ENCODE results near the gene PHF23.
A peak's percentile ranks its signal among the peaks of the same experiment; 100 is the strongest.

Gene PHF23

DNA sequence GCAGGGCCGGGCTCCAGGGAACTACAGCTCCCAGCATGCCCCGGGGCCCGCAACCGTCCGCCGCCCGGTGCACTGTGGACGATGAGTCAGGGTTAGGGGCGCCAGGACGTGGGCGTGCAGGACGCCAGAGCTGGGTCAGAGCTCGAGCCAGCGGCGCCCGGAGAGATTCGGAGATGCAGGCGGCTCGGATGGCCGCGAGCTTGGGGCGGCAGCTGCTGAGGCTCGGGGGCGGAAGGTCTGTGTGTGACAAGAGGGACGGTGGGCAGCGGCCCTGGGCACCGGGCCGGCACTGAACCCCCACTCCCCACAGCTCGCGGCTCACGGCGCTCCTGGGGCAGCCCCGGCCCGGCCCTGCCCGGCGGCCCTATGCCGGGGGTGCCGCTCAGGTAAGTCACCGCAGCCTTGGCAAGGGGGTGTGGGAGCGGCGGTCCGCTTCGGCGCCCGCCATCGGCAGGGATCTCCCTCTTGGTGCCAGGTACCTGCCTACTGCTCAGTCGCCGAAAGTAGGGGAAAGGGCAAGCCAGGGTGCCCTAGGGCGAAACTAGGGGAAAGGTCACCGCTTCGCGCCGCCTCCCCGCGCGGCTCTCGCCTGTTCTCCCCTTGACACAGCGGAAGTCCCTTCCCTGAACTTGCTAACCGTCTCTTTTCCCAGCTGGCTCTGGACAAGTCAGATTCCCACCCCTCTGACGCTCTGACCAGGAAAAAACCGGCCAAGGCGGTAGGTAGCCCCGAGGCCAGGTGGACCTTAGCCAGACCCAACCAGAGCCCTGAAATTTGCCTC is 19.3 kb downstream of the PHF23 start, which contains the start of the genes ACADVL and DLG4:
TSS of gene ACADVL (plus strand) at position 127 of the 781 bp plus-strand sequence. CDS start at position 174, 47 bp downstream.
TSS of gene DLG4 (minus strand) at position 25 of the 781 bp plus-strand sequence.
- DNase-seq = peak; percentile 71

DNA sequence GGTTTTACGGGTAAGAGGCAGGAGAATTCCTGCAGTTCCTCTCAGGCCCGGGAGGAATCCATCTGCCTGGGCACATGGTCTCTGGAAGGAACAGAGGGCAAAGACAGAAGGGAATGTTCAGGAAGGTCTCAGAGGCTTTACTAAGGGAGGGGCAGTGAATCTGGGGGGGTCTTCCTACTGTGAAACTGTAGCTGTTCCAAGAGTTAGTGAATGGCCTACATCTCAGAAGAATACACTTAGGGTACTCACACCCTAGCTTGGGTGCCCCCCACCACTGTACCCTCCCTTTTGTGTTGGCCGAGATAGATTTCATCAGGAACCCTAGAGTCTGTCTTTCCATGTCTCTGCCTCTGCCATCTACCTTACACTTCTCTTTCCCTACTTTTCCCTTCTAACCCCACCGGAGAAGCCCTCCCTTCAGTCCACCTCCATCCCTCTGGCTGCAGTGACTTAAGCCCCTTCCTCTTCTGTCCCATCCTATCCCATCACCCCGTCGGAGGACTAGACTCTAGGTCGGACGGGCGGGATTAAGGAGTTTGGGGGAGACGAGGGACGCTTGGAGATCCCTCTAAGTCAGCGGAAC is 19.9 kb downstream of the PHF23 start:
- DNase-seq = no peak

DNA sequence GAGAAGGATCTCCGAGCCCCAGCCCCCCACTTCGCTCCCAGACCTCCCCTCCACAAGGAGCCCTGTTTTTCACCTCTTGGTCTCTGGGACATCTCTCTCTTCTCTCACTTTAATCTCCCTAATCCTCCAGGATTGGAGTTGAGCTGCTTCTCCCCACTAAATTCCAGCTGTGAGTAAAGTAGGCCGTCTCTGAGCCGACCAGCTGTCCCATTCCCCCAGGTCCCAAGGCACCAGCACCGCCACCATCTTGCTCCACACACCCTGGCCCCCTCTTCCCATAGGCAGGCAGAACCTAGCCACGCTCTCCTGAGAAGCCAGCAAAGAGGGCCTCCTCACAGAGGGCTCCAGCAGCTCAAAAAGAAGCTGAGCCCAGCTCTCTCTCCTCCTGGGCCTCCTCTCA is 20.5 kb downstream of the PHF23 start:
- no peak for DNase-seq

DNA sequence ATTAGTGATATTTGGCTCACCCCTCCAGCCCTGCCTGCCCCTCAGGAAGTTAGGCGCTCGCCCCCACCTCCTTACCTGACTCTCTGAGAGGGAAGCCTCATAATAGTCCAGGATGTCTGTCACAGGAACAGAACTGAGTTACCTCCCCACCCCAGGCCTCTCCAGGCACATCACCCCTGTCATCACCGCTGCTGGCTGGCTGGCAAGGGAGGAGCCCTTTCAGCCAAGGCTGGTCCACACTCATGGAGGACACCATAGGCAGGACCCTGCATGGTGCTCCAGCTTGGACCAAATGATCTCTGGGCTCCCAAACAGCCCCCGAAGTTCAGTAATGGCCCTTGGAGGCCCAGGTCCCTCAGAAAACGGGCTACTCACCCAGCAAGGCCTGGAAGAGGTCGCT is 21.1 kb downstream of the PHF23 start:
- no peak for DNase-seq

DNA sequence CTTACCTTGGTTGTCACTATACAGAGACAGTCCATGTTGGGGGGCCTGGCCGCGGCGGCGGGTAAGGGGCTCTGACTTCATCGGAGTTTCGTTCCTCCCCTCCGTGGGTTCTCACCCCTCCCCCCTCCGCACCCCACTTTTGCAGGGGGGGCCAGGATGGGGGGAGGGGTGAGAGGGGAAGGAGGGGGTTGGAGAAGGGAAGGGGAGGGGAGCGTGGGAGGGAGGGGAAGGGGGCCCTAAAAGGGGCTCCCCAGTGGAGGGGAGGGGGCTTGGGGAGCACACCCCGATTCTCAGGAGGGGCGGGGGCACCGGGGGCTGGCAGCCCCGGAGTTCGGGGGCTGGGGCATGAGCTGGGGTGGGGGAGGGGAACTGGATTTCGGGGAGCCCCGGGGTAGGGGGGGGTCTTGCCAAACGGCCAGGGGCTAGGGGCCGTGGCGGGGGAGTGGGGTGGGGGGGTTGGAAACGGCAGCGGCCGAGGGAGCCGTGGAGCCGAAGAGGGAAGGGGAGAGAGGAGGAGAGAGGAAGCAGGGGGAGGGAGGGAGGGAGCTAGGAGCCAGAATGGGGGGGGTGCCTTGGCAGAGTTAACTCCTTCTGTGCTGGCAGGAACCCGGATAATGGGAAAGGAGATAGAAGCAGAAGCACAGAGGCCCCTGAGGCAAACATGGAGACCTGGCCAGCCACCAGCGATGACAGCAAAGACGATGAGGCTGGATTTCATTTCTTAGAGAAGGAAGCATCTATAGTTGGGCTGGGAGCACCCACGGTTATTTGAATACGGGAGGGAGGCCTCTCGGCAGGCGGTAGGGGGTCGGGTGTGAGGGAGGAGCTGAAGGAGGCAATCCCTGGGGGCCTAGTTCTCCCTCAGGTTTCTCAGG is 21.9 kb downstream of the PHF23 start:
- DNase-seq = no peak

DNA sequence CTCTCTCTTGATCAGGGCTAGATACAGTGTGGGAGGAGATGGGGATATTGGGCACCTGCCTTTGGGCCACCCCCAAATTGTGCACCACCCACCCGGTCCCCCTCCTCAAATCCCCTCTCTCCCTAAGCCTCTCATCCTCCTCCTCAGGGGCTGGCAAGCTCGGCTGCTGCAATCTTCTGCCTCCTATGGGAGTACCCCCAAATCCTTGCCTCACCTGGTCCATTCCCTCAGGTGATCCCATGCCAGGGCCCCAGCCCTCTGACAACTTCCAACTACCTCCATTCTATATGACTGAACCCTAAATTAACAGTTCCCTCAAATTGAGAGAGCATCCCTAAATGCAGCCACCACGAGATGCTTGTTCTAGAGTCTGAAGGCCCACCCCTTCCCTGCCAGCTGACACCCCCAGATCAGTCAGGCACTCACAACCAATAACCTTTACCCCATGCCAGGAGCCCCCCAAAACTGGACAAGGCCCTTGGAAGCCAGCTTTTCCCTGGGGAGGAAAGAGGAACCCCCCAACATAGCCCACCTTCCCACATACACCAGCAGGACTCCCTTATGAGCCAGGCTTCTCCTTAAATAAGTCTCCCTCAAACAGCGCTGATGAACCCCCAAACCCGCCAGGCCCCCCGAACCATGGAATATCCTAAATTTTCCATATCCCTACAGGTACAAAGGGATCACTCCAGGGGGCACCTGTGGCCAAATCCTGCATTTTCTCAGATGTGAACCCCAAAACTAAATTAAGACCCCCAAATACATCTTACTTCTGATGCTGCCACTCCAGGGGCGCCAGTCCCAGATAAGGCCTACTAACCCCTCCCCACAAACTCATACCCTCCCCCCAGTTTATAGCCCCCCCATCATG is 22.8 kb downstream of the PHF23 start:
- no peak for DNase-seq

DNA sequence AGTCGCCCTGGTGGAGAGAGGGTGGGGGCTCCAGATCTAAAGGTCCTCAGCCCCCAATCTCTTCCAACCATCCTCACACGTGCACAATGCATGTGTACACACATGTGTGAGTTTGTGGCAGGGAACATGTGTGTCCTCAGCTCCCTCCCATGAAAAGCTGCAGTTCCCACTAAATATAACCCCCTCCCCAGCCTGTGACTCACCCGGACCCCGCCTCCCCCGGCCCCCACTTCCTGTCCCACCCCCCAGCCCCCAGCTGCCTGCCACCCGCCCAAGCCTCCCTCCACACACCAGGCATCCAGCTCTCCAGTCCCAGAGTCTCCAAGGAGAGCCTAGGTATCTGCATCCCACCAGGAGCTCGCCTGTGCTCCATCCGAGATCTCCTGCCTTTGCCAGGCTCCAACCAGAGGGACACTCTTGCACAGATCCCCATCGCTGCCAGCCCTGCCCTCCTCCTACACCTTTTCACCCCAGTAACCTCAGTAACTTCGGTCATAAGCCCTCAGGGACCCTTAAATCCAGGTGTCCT is 23.5 kb downstream of the PHF23 start:
- no peak for DNase-seq

DNA sequence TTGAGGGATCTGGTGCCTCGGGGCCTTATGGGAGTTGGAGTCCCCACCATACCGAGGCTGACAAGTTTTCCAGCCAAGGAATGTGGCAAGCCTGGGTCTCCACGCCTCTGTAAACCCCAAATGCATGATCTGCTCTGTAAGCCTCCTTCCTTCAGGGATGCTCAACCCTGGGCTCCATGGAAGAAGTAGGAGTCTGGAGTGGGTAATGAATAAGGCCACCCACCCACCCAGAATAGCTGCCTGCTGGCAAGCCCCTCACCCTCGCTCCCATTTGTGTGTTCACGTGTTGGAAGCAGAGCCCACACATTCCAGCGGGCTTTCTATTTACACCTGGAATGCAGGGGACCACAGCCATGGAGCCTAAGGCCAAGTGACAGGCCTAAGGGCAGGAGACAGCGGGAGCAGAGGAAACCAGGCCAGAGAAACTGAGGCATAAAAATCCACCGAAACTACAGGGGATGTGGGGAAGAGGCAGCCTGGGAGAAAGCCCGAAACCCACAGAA is 24.1 kb downstream of the PHF23 start:
- no peak for DNase-seq

DNA sequence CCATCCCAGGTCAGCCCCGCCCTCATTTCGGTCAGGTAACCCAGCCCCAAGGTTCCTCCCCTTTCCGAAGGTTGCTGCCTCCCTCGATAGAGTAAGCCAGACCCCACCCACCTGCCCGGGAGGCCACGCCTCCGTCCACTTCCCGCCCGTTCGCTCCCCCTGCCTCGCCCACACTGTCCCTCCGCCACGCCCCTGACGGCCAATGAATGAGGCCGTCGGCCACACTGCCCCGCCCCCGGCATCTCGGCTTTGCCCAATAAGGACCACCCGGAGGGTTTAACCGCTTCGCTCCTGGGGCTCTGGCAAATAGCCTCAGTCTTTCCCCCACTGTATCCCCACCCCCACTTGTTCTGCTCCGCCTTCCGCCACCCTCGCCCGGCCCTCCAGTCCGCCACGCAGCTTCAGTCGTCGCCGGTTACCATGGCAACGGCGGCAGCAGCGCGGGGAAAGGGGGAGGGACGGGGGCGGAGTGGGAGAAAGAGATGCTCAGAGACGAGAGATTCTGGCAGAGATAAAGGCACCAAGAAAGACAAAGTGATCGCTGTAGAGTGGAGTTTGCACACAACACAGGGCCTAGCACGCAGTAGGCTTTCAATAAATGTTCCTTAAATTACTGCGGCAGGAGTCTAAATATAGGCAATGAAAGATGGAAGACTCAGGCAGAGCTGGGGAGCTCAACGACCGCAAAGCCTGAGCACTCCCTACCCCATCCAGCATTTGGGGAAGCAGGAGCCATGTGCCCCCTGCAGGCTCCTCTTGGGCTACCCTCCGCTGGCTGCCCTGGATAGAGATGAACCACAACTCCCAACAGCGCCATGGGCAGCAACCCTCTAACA is 24.7 kb downstream of the PHF23 start:
- DNase-seq = peak; percentile 95

DNA sequence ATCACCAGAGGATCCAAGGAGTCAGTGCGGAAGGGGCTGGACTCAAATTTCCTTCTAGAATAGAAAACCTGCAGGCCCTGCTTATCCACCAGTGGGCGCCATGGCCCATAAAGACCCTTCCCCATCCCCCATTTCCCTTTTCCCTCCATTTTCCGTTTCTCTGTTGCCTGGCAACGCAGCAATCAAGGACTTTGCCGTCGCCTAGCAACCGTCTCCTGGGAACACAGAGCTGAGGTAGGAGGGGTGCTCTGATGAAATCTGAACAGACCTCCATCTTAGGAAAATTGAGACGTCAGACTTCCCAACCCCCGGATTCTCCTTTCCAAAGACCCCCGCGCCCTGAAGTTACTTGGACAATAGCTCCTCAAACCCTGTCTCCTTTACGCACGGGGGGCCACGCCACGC is 25.4 kb downstream of the PHF23 start:
- DNase-seq = peak; percentile 66

DNA sequence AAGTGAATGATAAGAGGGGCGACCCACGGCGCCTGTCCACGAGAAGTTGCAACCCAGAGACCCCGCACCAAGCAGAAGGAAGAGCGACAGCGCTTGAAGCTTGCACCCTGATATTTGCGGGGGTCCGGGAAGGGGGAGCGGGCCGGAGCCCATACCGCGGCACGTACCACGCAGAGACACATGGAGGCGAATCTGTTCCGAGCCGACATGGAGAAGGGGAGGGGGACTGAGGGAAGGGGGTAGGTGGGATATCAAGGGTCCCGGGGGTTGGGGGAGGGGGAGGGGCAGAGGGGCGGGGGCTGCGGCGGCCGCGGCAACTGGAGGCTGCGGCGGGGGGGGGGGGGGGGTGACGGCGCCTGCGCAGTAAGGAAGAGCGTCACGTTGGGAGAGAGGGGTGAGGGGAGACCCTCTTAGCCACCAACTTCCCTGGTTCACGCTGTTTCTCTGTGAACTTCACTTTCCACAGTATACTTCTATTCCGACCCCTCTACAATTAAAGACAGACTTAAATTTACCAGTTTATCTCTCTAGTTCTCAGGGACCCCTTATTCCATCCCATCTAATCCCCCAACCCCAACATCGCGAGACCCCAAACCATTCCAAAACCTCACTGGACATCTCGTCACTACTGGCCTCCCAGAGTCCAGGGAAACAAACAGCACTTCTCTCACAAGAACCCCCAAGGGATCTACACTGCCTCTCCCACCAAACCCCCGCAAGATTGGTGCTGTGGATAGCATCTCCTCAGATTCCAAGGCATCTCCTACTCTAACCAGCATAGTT is 27.6 kb downstream of the PHF23 start:
- DNase-seq = no peak

DNA sequence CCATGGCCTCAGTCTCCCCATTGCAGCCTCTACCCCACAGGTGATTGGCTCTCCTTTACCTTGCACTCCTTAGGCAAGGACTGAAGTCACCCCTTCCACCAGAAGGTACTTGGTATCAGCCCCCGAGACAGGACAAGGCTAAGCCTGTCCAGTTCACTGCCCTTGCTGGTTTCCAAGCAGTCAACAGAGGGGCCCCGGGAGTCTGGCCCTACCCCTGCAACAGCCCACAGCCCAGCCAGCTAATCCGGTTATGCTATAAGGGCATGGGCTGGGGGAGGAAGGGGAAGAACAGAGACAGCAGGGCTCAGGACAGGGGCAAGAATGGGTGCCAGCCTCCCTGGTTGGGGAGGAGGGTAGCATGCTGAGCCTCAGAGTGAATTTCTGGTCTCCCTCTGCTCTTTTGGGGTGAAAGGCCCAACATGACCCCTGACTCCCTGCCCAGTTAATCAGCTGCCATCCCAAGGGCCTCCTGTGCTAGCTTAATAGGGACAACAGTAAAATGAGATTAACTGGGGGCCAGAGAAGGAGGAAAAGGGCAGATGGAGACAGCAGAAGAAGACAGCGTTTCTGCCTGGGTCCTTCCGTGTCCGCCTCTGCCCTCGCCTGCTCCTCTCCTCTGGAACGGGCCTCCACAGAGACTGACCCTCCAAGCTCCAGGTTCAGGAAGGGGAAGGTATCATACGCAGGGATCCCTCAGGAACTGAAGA is 30.4 kb downstream of the PHF23 start:
- no peak for DNase-seq

DNA sequence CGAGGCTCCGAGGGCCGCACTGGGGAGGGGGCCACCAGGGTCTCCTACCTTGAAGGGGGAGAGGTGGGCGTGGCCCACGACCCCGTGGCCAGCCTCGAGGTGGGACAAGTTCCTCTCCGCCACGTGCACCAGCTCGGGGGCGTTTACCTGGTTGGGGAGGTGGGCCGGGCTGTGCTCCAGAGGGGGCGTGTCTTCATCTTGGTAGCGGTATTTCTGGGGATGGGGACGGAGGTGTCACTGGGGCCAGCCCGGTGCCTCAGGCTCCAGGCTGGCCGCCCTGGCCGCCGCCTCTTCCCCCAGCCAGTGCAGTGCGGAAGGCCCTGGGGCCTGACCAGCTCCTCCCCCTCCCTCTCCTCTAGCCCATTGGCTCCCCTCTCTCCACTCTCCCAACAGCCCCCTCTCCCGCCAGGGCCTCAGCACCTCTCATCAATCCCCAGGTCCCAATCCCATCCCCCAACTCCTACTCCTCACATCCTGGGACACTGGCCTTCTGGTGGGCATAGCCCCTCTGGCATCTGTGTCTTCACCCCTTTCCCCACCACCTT is 31.2 kb downstream of the PHF23 start:
- DNase-seq = no peak

DNA sequence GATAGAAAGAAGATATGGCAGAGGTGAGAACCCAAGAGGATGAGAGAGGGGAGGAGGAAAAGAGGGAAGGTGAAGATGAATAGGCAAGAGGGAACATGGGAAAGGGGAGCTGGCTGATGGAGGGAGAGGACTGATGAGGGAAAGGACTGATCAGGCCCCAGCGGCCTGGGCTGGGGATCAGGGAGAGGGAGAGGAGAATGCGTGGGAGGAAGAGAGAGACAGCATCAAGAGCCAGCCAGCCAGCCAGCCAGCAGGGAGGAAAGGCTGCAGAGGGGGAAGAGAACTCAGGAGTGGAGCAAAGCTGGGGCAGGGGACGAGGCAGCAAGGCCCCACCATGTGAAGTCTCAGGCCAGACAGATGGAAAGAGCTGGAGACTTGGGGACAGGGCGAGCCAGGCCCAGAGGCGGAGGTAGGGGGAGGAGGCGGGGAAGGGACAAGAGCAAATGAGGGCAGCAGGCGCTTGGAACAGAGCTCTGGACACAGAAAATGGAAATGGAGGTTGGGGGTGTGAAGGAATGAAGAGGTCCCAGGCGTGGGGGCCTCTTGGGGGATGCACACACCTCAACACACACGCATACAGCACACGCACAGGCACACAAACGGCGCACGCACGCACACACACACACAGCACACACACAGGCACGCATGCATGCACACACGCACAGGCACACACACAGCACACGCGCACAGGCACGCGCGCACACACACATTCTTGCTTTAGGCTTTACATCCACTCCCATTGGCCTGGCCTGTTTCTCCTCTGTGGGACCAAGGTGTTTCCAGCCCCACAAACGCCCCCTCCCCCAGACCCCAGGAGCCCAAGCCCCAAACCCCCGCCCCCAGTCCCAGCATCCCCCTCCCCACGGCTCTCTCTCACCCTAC is 31.9 kb downstream of the PHF23 start:
- no peak for DNase-seq

DNA sequence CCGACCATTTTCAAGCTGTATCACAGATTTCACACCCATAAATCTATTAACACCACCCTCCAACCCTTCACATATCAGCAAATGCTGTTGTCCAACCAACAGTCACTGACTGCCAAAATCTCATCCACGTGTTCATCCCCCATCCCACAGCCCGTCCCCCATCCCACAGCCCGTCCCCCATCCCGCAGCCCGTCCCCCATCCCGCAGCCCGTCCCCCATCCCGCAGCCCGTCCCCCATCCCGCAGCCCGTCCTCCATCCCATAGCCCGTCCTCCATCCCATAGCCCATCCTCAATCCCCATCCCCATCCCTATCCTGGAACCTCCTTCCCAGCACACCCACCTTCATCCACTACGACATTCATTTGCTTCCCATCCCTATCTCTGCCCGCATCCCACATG is 33.7 kb downstream of the PHF23 start:
- no peak for DNase-seq

DNA sequence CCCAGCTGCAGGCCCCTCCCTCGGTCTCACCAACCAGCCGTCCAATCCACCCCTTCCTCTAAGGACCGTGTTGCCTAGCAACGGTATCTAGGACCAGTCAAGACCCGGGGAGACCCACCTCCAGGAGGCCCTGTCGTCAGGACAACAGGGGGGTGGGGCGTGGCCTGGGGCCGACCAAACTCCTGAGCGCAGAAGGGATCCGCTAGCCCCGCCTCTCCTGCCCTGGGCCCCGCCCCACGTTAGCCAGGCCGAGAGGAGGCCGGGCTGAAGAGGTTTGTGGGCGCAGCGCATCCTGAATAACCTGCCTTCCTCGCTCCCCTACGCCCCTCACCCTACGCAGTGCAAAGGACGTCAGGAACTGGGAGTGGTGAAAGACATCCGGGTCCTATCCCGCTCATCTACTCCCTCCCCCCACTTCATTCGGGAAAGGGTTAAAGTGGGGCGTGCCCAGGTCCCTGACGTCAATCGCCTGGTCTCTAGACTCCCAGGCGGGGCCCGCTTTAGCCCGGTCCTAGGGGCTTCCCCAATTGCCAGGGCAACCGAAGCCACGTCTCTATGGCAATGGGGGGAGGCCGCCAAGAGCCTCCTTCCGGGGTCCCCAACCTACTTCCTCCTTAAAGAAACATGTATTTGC is 34.3 kb downstream of the PHF23 start:
- DNase-seq = peak; percentile 63

DNA sequence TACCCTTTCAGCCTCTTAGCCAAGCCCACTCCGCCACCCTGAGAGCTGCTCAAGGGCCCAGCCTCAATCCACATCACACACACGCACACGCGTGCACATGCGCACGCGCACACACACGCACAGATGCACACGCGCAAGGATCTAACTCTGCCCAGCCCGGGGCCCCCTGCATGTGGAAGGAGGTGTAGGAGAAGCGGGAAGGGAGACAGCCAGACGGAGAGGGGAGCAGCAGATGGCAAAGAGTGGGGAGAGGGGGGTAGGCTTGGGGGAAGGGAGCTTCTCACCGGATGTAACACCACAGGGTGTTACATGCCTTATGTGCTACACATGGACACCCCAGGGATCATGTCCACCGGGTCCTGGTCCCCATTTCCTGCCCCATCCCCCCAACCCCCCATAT is 34.9 kb downstream of the PHF23 start:
- no peak for DNase-seq

DNA sequence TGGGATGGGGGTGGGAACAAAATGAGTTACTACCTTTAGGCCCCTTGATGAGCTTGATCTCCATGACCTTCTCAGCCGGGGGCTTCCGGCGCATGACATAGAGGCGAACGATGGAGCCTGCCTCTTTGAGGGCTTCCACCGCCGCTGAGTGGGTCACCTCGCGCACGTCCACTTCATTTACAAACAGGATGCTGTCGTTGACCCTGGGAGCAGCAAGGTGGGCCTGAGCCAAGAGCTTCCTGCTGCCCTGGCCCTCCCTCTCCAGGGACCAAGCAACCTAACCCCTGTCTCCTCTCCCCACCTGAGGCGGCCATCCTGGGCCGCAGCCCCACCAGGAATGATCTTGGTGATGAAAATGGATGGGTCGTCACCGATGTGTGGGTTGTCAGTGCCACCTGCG is 35.9 kb downstream of the PHF23 start:
- no peak for DNase-seq
